ENCODE data around the gene ATAD2B.

Gene ATAD2B

DNA sequence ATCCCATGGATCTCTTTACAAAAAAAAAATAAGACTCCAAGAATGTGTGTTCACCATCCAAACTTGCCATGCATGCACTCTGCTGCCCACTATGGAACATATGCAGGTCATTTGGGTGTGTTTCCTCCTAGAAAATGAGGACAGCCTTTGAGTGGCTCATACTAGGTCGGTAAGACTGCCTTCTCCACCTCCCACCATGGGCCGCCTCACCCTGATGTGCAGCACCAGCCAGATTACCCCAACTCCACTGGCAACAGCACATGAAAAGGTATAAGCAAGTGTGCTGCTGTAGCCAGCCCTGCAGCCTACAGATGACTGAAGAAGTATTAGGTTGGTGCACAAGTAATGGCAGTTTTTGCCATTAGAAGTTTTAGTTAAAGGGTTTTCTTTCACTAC, 214.2 kb downstream of the ATAD2B start:
- H3K27ac ChIP-seq, result no peak overlapping the region
- TF ChIP-seq, protein P1, sequence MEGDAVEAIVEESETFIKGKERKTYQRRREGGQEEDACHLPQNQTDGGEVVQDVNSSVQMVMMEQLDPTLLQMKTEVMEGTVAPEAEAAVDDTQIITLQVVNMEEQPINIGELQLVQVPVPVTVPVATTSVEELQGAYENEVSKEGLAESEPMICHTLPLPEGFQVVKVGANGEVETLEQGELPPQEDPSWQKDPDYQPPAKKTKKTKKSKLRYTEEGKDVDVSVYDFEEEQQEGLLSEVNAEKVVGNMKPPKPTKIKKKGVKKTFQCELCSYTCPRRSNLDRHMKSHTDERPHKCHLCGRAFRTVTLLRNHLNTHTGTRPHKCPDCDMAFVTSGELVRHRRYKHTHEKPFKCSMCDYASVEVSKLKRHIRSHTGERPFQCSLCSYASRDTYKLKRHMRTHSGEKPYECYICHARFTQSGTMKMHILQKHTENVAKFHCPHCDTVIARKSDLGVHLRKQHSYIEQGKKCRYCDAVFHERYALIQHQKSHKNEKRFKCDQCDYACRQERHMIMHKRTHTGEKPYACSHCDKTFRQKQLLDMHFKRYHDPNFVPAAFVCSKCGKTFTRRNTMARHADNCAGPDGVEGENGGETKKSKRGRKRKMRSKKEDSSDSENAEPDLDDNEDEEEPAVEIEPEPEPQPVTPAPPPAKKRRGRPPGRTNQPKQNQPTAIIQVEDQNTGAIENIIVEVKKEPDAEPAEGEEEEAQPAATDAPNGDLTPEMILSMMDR (conservative IDR thresholded peaks at IDR 0.05), result no peak

DNA sequence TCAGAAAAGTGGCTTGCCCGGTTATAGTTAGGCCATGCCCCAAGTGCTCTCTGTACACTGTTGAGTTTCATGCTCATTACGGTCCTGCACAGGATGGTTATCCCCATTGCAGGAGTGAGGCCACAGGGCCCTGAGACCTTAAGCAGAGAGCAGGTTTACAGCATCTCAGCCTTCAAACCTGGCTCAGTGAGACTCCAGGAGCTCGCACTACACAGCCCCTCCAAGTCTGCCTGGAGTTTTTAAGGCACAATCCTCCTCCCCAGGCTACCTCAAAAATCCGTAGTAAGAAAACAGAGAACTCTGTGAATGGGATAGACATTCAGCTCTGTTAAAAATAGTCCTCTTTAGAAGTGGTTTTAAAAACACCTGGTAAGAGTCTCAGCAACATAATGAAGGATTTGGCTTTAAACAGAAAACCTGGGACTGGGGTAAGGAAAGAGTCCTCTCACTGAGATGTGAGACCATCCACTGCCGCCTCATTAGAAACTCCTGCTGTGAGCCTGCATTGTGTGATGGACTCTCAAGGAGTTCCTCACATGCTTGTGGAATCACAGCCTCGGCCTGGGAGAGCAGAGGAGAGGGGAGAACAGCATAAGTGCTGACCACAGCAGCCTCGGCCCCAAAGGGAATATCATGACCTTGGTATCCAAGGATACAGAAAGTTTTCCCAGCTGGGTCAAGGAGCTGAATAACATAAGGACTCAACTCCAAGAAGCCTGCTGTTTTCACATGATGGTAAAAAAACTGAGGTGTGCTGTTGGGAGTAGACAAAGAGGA, 214.8 kb downstream of the ATAD2B start:
- TF ChIP-seq, protein P1 (conservative IDR thresholded peaks at IDR 0.05), result no peak
- H3K27ac ChIP-seq, result no peak overlapping the region

DNA sequence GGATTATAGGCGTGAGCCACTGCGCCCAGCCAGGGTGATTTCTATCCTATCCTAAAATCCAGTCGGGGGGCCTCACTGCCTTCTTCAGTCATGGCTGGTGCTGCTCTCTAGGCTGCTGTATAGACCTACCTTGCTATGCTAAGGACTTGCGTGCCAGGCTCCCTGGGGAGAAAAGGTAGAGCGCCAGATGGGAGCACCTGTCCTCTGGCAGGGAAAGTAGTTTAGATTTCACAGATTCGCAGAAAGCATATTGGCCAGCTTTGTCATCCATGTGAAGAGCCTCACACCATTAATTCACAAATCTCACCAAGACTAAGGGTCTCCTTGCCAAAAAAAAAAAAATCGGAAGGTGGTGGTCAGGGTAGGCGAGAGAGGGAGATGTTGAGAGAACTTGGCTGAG, 217.6 kb downstream of the ATAD2B start:
- TF ChIP-seq, protein P1 (conservative IDR thresholded peaks at IDR 0.05), result no peak
- no peak overlapping the region for H3K27ac ChIP-seq

DNA sequence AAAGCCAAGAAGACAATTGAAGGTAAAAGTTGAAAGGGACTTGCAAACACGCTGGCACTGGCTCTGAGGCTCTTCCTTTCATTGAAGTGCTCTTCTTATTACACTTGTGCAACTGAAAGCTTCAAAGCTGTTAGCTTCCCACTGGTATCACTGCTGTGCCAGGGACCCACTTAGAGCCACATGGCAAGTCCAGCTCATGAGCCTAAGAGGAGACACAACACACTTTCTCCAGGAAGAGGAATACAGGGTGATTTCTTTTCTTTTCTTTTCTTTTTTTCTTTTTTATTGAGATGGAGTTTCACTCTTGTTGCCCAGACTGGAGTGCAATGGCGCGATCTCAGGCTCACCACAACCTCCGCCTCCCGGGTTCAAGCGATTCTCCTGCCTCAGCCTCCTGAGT, 218.2 kb downstream of the ATAD2B start:
- TF ChIP-seq, protein P1 (conservative IDR thresholded peaks at IDR 0.05), result no peak

DNA sequence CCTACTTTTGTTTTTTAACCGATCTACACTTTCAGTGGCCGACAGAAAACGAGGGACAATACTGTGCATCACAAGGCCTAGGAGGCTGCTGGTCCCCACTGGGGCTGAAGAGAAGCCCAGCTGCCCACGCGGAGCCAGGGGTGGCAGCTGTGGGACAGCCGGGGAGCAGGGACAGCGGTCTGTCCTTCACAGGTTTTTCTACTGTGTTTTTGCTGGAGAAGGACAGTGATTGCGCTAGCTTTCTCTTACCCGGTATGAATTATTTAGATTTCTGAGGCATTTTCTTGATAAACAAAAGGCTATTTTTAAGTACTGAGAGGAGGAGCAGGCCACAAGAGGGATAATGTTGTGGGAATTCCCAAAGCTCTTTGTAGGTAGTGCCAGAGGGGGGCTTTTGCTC, 219.8 kb downstream of the ATAD2B start:
- TF ChIP-seq, protein P1 (conservative IDR thresholded peaks at IDR 0.05), result no peak

More for the DNA sequence above, 218.2 kb downstream of the ATAD2B start:
- H3K27ac ChIP-seq, result no peak overlapping the region

DNA sequence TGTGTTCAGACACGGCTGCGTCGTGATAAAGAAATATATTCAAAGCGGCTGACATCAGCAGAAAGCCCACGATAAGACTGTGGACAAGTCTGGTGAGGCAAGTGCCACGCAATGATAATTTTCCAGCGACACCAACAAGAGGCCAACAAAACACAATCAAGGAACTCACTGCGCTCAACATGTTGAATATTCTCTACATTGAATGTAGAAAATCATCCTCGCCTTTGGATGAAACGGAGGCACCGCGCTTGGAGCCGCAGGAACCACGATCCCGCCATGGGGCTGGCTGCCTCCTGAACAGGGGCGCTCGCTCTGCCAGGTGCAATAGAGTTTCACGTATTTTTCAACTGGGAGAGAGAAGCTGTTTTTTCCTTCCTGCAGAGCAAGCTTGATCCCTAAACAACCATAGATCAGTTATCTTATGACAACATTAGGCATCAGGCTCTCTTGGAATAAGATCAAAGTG, 220.3 kb downstream of the ATAD2B start:
- TF ChIP-seq, protein P1 (conservative IDR thresholded peaks at IDR 0.05), result no peak
- H3K27ac ChIP-seq, result peak overlapping the region; percentile 46; the same call in 1 of the 2 replicates

More for the DNA sequence above, 219.8 kb downstream of the ATAD2B start:
- H3K27ac ChIP-seq, result peak overlapping the region; percentile 46; the same call in 1 of the 2 replicates

DNA sequence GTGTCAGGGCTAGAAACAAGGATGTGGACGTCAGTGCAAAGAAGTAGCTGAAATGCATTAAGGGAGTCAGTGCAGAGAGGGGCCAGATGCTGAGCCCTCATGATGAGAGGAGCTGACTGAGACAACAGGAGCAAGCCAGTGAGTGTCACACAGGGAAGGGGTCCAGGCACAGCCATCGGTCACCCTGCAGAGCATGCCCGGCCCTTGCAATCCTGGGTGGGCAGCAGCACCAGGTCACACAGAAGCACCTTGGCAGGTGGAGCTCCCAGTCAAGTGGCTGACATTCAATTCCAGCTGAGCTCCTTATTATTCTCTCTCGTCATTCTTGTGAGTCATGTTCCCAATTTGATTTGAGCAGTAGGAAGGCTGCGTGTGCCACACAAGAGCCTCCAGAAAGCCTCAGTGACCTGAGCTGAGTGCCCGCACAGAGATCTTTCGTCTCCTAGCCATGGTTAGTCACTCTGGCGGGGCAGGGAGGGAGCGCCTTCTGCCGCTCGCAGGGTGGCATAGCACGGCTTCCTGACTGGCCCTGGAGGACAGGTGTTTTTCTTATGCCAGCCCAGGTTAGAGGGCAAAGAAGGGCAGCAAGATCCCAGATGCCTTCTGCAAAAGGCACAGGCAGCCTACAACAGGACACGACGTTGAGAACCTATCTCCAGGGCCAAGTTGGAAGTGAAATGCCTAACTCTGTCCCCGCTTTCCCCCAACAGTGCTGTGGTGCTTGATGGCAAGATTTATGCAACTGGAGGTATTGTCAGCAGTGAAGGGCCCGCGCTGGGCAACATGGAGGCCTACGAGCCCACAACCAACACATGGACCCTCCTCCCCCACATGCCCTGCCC, 220.9 kb downstream of the ATAD2B start:
- peak overlapping the region; percentile 46; the same call in 1 of the 2 replicates for H3K27ac ChIP-seq
- TF ChIP-seq, protein P1 (conservative IDR thresholded peaks at IDR 0.05), result no peak

Data from VCaP (cell line).